ENCODE results near the gene ADAMTS10.
"Not testable (repeated sequence)": the region's sequence is repeated elsewhere in the genome, so short reads cannot be mapped to it uniquely, and the experiment has no call there.

Gene ADAMTS10

DNA sequence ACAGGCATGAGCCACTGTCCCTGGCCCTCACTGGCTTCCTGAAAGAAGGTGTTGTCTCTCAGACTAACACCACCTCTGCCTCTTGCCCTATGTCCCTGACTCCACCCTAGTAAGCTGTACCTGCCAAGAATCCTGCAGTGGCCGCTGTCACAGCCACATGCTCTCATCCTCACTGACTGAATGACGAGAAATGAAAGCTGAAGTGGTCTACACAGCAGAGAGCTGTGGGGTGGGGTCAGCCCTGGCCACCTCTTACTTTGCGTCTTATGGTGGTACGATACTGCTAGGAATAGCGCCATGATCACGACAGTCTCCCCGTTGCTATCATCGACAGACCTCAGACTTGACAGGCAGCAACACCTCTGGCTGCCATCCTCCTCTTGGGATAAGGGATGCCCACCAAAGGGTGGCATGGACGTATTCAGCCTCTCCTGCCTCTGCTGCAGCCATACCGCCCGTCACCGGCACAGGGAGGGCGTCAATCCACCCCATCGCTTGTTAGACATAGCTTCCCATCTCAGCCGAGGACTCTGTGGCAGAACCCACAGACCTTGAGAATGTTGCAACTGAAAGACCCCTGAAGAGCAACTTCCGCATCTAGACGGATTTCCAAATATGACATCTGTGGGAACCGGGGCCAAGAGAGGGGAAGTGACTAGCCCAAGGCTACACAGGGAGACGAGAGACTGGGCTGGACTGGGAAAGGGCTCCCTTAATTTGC, 34.1 kb downstream of the ADAMTS10 start:
- no peak for TF ChIP-seq CTCF (IDR thresholded peaks at IDR 0.05; ENCODE audit: low read depth, low read length)
- H3K4me1 ChIP-seq, result no peaks in the 10 kb centered on the region
- H3K4me3 ChIP-seq (ENCODE audit: low read depth, low read length), result no peak overlapping the region
- DNase-seq, result no peak
- H3K27me3 ChIP-seq, result peaks cover 18% of the 10 kb centered on the region
- H3K9me3 ChIP-seq, result no peaks in the 10 kb centered on the region
- no peaks in the 10 kb centered on the region for H3K36me3 ChIP-seq

GRCh38 chr19:8575467-8575997, 35.0 kb downstream of the ADAMTS10 start:
- peaks cover 18% of the 10 kb centered on the region for H3K27me3 ChIP-seq
- H3K36me3 ChIP-seq, result no peaks in the 10 kb centered on the region
- no peak for DNase-seq
- H3K4me3 ChIP-seq (ENCODE audit: low read depth, low read length), result no peak overlapping the region
- H3K9me3 ChIP-seq, result no peaks in the 10 kb centered on the region
- no peak for TF ChIP-seq CTCF (IDR thresholded peaks at IDR 0.05; ENCODE audit: low read depth, low read length)
- H3K4me1 ChIP-seq, result no peaks in the 10 kb centered on the region

GRCh38 chr19:8574619-8574922, 35.9 kb downstream of the ADAMTS10 start:
- H3K27me3 ChIP-seq, result peaks cover 18% of the 10 kb centered on the region
- H3K36me3 ChIP-seq; H3K9me3 ChIP-seq; H3K4me3 ChIP-seq (ENCODE audit: low read depth, low read length); DNase-seq; H3K4me1 ChIP-seq: not testable (repeated sequence)

GRCh38 chr19:8573316-8573715, 37.2 kb downstream of the ADAMTS10 start:
- Histone ChIP-seq H3K36me3 (no peaks in the 10 kb centered on the region), H3K9me3 (no peaks in the 10 kb centered on the region), H3K27me3 (peaks cover 18% of the 10 kb centered on the region), H3K4me3 (ENCODE audit: low read depth, low read length) (no peak overlapping the region), H3K4me1 (no peaks in the 10 kb centered on the region)
- no peak for TF ChIP-seq CTCF (IDR thresholded peaks at IDR 0.05; ENCODE audit: low read depth, low read length)
- no peak for DNase-seq

- Histone ChIP-seq H3K4me3 (ENCODE audit: low read depth, low read length) (no peak overlapping the region), H3K27me3 (peaks cover 10% of the 10 kb centered on the region), H3K36me3 (no peaks in the 10 kb centered on the region), H3K4me1 (no peaks in the 10 kb centered on the region), H3K9me3 (no peaks in the 10 kb centered on the region)
- TF ChIP-seq CTCF (IDR thresholded peaks at IDR 0.05; ENCODE audit: low read depth, low read length), result no peak
- no peak for DNase-seq
These were observed 39.5 kb downstream of the ADAMTS10 start for GRCh38 chr19:8571006-8571411.

GRCh38 chr19:8569066-8569771, 41.3 kb downstream of the ADAMTS10 start:
- no peaks in the 10 kb centered on the region for H3K36me3 ChIP-seq
- no peak overlapping the region for H3K4me3 ChIP-seq (ENCODE audit: low read depth, low read length)
- no peaks in the 10 kb centered on the region for H3K4me1 ChIP-seq
- no peaks in the 10 kb centered on the region; the same call in 1 of the 2 replicates for H3K27me3 ChIP-seq
- TF ChIP-seq CTCF (IDR thresholded peaks at IDR 0.05; ENCODE audit: low read depth, low read length), result no peak
- DNase-seq, result no peak
- no peaks in the 10 kb centered on the region for H3K9me3 ChIP-seq

Measured in BE2C (cell line).